HepG2 (cell line): ENCODE data around the gene MAP2K5. TPM values are rescaled to one million over a fixed set of nuclear protein-coding genes. Genes with fewer than 3 reads are reported as not detected.

Source experiments
- BRD4 ChIP-seq: sonication (generic); formaldehyde crosslinking; IDR thresholded peaks from 2 replicates; pipeline ENCODE4 v1.4.0; 2020; ENCODE audit warnings: missing genetic modification reagents
- CENPBD1 ChIP-seq: sonication (generic); formaldehyde crosslinking; IDR thresholded peaks from 2 replicates; pipeline ENCODE4 v1.8.0; 2022; ENCODE audit warnings: missing genetic modification reagents, low read depth, mild to moderate bottlenecking, borderline replicate concordance
- ETV5 ChIP-seq: IDR thresholded peaks from 2 replicates; pipeline ENCODE4 v1.6.1; 2018; ENCODE audit warnings: missing biosample characterization, missing genetic modification reagents, inconsistent platforms, borderline replicate concordance
- FUBP1 ChIP-seq: sonication (generic); formaldehyde crosslinking; IDR thresholded peaks from 2 replicates; pipeline ENCODE4 v1.5.1; 2020; ENCODE audit warnings: missing genetic modification reagents, mild to moderate bottlenecking, borderline replicate concordance
- HDAC2 ChIP-seq: sonication (generic); formaldehyde crosslinking; IDR thresholded peaks from 2 replicates; pipeline ENCODE4 v1.4.0; 2020; ENCODE audit warnings: missing genetic modification reagents
- KAT7 ChIP-seq: IDR thresholded peaks from 2 replicates; pipeline ENCODE4 v1.6.1; 2018; ENCODE audit warnings: borderline replicate concordance, missing compliant biosample characterization
- NFAT5 ChIP-seq: sonication (generic); formaldehyde crosslinking; IDR thresholded peaks from 2 replicates; pipeline ENCODE4 v1.4.0; 2020; ENCODE audit warnings: missing genetic modification reagents
- PRPF4 ChIP-seq: fragments of 200-400 bp; formaldehyde crosslinking; IDR thresholded peaks from 2 replicates; pipeline ENCODE4 v1.6.1; 2016; ENCODE audit warnings: low read length, low read depth; ENCODE audit not compliant: poor library complexity, severe bottlenecking
- RBM22 ChIP-seq: fragments of 200-400 bp; formaldehyde crosslinking; optimal IDR thresholded peaks from 2 replicates; pipeline ENCODE3; 2017; ENCODE audit warnings: mild to moderate bottlenecking, low read length, moderate library complexity
- RORA ChIP-seq: sonication (generic); formaldehyde crosslinking; IDR thresholded peaks from 2 replicates; pipeline ENCODE4 v1.5.0; 2020; ENCODE audit warnings: mild to moderate bottlenecking, missing genetic modification reagents, moderate library complexity
- TGIF2 ChIP-seq: IDR thresholded peaks from 2 replicates; pipeline ENCODE4 v1.6.1; 2016; ENCODE audit warnings: control low read depth, missing compliant biosample characterization
- XBP1 ChIP-seq: sonication (generic); formaldehyde crosslinking; IDR thresholded peaks from 2 replicates; pipeline ENCODE4 v1.5.0; 2020; ENCODE audit warnings: missing genetic modification reagents
- XRCC5 ChIP-seq: fragments of 200-400 bp; formaldehyde crosslinking; optimal IDR thresholded peaks from 2 replicates; pipeline ENCODE3; 2017; ENCODE audit warnings: mild to moderate bottlenecking, low read length
- ZNF136 ChIP-seq: sonication (generic); formaldehyde crosslinking; IDR thresholded peaks from 2 replicates; pipeline ENCODE4 v1.8.1; 2022; ENCODE audit warnings: low read depth, mild to moderate bottlenecking, moderate library complexity, missing genetic modification reagents
- ZNF484 ChIP-seq: sonication (generic); formaldehyde crosslinking; IDR thresholded peaks from 2 replicates; pipeline ENCODE4 v1.5.1; 2020; ENCODE audit warnings: mild to moderate bottlenecking, low read depth, missing genetic modification reagents, borderline replicate concordance
- ZNF746 ChIP-seq: sonication (generic); formaldehyde crosslinking; IDR thresholded peaks from 2 replicates; pipeline ENCODE4 v1.8.0; 2022; ENCODE audit warnings: mild to moderate bottlenecking, missing genetic modification reagents
- ZNF777 ChIP-seq: sonication (generic); formaldehyde crosslinking; IDR thresholded peaks from 2 replicates; pipeline ENCODE4 v1.4.0; 2020; ENCODE audit warnings: missing genetic modification reagents
- ZUFSP ChIP-seq: sonication (generic); formaldehyde crosslinking; IDR thresholded peaks from 2 replicates; pipeline ENCODE4 v1.9.0; 2021; ENCODE audit warnings: missing genetic modification reagents, mild to moderate bottlenecking, borderline replicate concordance
- polyA plus RNA-seq, 8 experiments: library from polyadenylated mRNA; depleted of rRNA in 3 of 8; stranded (reverse) in 7 of 8; unstranded in 1 of 8; fragments of >200 nt; fragmentation: Illumina TruSeq in 4 of 8; extraction: Trizol in 4 of 8; gene quantifications; 2 replicates each; pipeline versions ENCODE4 v1.2.1 to v1.2.3, GENCODE V29; 2011 to 2016; ENCODE audit warnings: low read depth in 4 of 8, missing spikeins in 1 of 8, mixed read lengths in 1 of 8; ENCODE audit not compliant: insufficient read depth in 1 of 8
- total RNA-seq, 5 experiments: library from RNA; depleted of rRNA; stranded (reverse); fragments of >200 nt; fragmentation: Illumina TruSeq; extraction: Trizol; gene quantifications; 2 replicates each; pipeline ENCODE4 v1.2.3, GENCODE V29; 2016; ENCODE audit warnings: low read depth in 1 of 5

The MAP2K5 gene
- total and polyA plus RNA-seq, 2 of the 13 experiments (the other 11 are each of a cell fraction or from before 2014, with no cell fraction given), result 4.0 to 4.3 TPM

GRCh38 chr15:67843571-67844387 lies 301.3 kb downstream of the MAP2K5 start (continued):
- no peak for TF ChIP-seq NFAT5 (CRISPR knock-in tag)
- no peak for TF ChIP-seq RORA (CRISPR knock-in tag)
- no peak for TF ChIP-seq XRCC5
- no peak for TF ChIP-seq RBM22
- TF ChIP-seq FUBP1 (CRISPR knock-in tag), result no peak
- no peak for TF ChIP-seq ZNF484 (CRISPR knock-in tag)
- no peak for TF ChIP-seq CENPBD1
- no peak for TF ChIP-seq PRPF4
- no peak for TF ChIP-seq XBP1 (CRISPR knock-in tag)
- TF ChIP-seq ZNF746 (CRISPR knock-in tag), result no peak
- no peak for TF ChIP-seq KAT7 (CRISPR knock-in tag)
- TF ChIP-seq ZUFSP, result no peak
- TF ChIP-seq ZNF777 (CRISPR knock-in tag), result no peak
- TF ChIP-seq ZNF136 (CRISPR knock-in tag), result no peak
- no peak for TF ChIP-seq BRD4 (CRISPR knock-in tag)
- peak; percentile 48 for TF ChIP-seq ETV5 (CRISPR knock-in tag)
- TF ChIP-seq TGIF2, result peak; percentile 50; the same call in 1 of the 2 replicates
- peak; percentile 77; the same call in 1 of the 2 replicates for TF ChIP-seq HDAC2 (CRISPR knock-in tag)
